ENCODE results near the gene FAT4. TPM values are rescaled to one million over a fixed set of nuclear protein-coding genes. Genes with fewer than 3 reads are reported as not detected.

The FAT4 gene
- total and polyA plus RNA-seq, 9 of the 15 experiments (the other 6 are each of a cell fraction or from before 2014, with no cell fraction given), result 0.01 TPM; not detected in 8

DNA sequence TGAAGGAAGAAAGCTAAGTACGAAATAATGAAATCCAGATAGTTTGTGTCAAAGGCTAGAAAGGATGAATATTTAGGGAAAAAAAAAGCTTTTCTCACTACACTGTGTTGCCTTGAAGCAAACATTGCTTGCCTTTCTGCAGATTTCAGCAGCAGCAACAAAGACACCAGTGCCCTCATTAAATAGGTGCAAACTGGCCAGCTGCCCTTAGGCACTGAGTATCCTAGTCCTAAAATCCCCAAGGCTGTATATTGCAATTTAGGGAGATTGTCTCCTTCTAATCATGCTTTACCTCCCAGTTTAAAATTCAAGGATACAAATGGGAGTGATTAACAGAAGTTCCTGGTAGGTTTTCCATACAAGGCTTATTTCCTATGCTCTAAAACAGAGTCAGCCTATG is 8.6 kb upstream of the FAT4 start:
- FAIRE-seq, result no peak
- no TSS peak for BruUV-seq (replicated peaks)
- H2AFZ ChIP-seq (ENCODE audit: low read depth, low read length), result no peak overlapping the region
- intact Hi-C loops (cut with micrococcal nuclease), result no loop called here
- no peaks in the 10 kb centered on the region for H3K9me1 ChIP-seq (ENCODE audit: control insufficient read depth, insufficient read depth, low read length)
- no peak for DNase-seq (ENCODE audit: extremely low read depth in 1 of 4, low spot score in 3 of 4)
- H3K27me3 ChIP-seq (ENCODE audit: control insufficient read depth in 2 of 2, insufficient read depth in 2 of 2, low read length in 2 of 2), result no peaks in the 10 kb centered on the region
- TF ChIP-seq, protein P1, sequence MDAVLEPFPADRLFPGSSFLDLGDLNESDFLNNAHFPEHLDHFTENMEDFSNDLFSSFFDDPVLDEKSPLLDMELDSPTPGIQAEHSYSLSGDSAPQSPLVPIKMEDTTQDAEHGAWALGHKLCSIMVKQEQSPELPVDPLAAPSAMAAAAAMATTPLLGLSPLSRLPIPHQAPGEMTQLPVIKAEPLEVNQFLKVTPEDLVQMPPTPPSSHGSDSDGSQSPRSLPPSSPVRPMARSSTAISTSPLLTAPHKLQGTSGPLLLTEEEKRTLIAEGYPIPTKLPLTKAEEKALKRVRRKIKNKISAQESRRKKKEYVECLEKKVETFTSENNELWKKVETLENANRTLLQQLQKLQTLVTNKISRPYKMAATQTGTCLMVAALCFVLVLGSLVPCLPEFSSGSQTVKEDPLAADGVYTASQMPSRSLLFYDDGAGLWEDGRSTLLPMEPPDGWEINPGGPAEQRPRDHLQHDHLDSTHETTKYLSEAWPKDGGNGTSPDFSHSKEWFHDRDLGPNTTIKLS (IDR thresholded peaks at IDR 0.05; ENCODE audit: borderline replicate concordance, low read depth), result no peak
- TF ChIP-seq NCOA6 (IDR thresholded peaks at IDR 0.05) (no peak), HDAC6 (IDR thresholded peaks at IDR 0.05; ENCODE audit: low read depth, low read length) (no peak)
- H3K4me2 ChIP-seq (ENCODE audit: insufficient read depth, low read length), result no peak overlapping the region
- H3K36me3 ChIP-seq (ENCODE audit: control insufficient read depth, insufficient read depth, low read length), result no peaks in the 10 kb centered on the region
- CTCF ChIA-PET (ENCODE audit: low intra/inter-chr PET ratio), result no interaction called here
- no peaks in the 10 kb centered on the region for H3K4me1 ChIP-seq (replicated peaks in 1 of 2; ENCODE audit: control insufficient read depth in 2 of 2, insufficient read depth in 2 of 2, low read length in 2 of 2)
- H3K9ac ChIP-seq (ENCODE audit: insufficient read depth in 1 of 2, low read depth in 2 of 2, low read length in 2 of 2), result no peak overlapping the region
- H3K79me2 ChIP-seq (ENCODE audit: control insufficient read depth, insufficient read depth, low read length), result no peaks in the 10 kb centered on the region
- 0% methylated on average over 1 of the region's 1 CpG for WGBS (ENCODE audit: insufficient coverage, low coverage, missing lambda C conversion rate)
- H3K9me3 ChIP-seq (replicated peaks; ENCODE audit: control insufficient read depth, insufficient read depth, low read depth, low read length), result no peaks in the 10 kb centered on the region
- ATAC-seq, result no peak
- H4K20me1 ChIP-seq (replicated peaks; ENCODE audit: control insufficient read depth, insufficient read depth, low read length), result no peaks in the 10 kb centered on the region
- H3K4me3 ChIP-seq, result no peak overlapping the region
- POLR2A ChIA-PET, result no interaction called here
- in situ Hi-C loops (cut with MboI), result loop anchor here (25.0 kb wide), 1 partner anchor 431 kb away; no protein-coding TSS in a partner anchor
- H3K27ac ChIP-seq (ENCODE audit: extremely low read depth, low read depth, low read length), result no peak overlapping the region

DNA sequence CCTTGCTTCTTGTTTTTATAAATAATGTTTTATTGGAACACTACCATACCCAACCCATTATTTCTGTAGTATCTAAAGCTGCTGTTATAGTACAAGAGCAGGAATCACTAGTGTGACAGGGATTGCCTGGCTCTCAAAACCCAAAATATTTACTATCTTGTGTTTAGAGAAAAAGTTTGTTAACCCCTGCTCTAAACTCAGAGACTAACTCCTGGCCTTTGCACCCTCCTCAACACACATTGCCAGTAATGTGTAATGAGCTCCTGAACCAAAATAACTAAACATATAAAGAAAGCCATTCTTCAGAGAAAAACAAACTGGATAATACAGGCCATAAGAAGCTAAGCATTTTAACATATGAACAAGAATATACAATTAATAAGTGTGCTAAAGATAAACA is 8.2 kb upstream of the FAT4 start:
- no peak for ATAC-seq
- H4K20me1 ChIP-seq (replicated peaks; ENCODE audit: control insufficient read depth, insufficient read depth, low read length), result no peaks in the 10 kb centered on the region
- ChIA-PET CTCF (ENCODE audit: low intra/inter-chr PET ratio) (no interaction called here), POLR2A (no interaction called here)
- H3K4me3 ChIP-seq, result no peak overlapping the region
- no peaks in the 10 kb centered on the region for H3K9me1 ChIP-seq (ENCODE audit: control insufficient read depth, insufficient read depth, low read length)
- H3K9ac ChIP-seq (ENCODE audit: insufficient read depth in 1 of 2, low read depth in 2 of 2, low read length in 2 of 2), result no peak overlapping the region
- no peak for DNase-seq (ENCODE audit: extremely low read depth in 1 of 4, low spot score in 3 of 4)
- no TSS peak for BruUV-seq (replicated peaks)
- H3K4me2 ChIP-seq (ENCODE audit: insufficient read depth, low read length), result no peak overlapping the region
- H3K9me3 ChIP-seq (replicated peaks; ENCODE audit: control insufficient read depth, insufficient read depth, low read depth, low read length), result no peaks in the 10 kb centered on the region
- H3K4me1 ChIP-seq (replicated peaks in 1 of 2; ENCODE audit: control insufficient read depth in 2 of 2, insufficient read depth in 2 of 2, low read length in 2 of 2), result no peaks in the 10 kb centered on the region
- intact Hi-C loops (cut with micrococcal nuclease), result no loop called here
- H2AFZ ChIP-seq (ENCODE audit: low read depth, low read length), result no peak overlapping the region
- H3K36me3 ChIP-seq (ENCODE audit: control insufficient read depth, insufficient read depth, low read length), result no peaks in the 10 kb centered on the region
- H3K27ac ChIP-seq (ENCODE audit: extremely low read depth, low read depth, low read length), result no peak overlapping the region
- H3K79me2 ChIP-seq (ENCODE audit: control insufficient read depth, insufficient read depth, low read length), result no peaks in the 10 kb centered on the region
- no peak for FAIRE-seq
- in situ Hi-C loops (cut with MboI), result loop anchor here (25.0 kb wide), 1 partner anchor 431 kb away; no protein-coding TSS in a partner anchor
- H3K27me3 ChIP-seq (ENCODE audit: control insufficient read depth in 2 of 2, insufficient read depth in 2 of 2, low read length in 2 of 2), result no peaks in the 10 kb centered on the region
- TF ChIP-seq PRPF4 (IDR thresholded peaks at IDR 0.05; ENCODE audit: insufficient read depth, low read depth, low read length, poor library complexity, severe bottlenecking), result no peak
- TF ChIP-seq SAP30 (IDR thresholded peaks at IDR 0.05; ENCODE audit: borderline replicate concordance, insufficient read depth, low read depth, low read length, poor library complexity, severe bottlenecking), result no peak
- no peak for TF ChIP-seq FIP1L1 (IDR thresholded peaks at IDR 0.05; ENCODE audit: low read depth, low read length, poor library complexity, severe bottlenecking)
- TF ChIP-seq HDAC1 (IDR thresholded peaks at IDR 0.05), result no peak
- TF ChIP-seq SREBF1 (IDR thresholded peaks at IDR 0.05; ENCODE audit: borderline replicate concordance, low read depth, low read length), result no peak
- TF ChIP-seq EGR1 (conservative IDR thresholded peaks at IDR 0.05), result no peak
